HepG2 (cell line): Measurements from ENCODE around the gene BEST2. TPM values are rescaled to one million over a fixed set of nuclear protein-coding genes. Genes with fewer than 3 reads are reported as not detected.

Source experiments
- AGO2 ChIP-seq: fragments of 200-400 bp; formaldehyde crosslinking; optimal IDR thresholded peaks from 2 replicates; pipeline ENCODE3; 2017; ENCODE audit warnings: mild to moderate bottlenecking, low read depth, low read length, moderate library complexity
- BATF2 ChIP-seq: sonication (generic); formaldehyde crosslinking; IDR thresholded peaks from 2 replicates; pipeline ENCODE4 v1.8.0; 2022; ENCODE audit warnings: mild to moderate bottlenecking, missing genetic modification reagents, moderate library complexity
- CHCHD3 ChIP-seq: sonication (generic); formaldehyde crosslinking; IDR thresholded peaks from 2 replicates; pipeline ENCODE4 v1.8.0; 2022; ENCODE audit warnings: mild to moderate bottlenecking, missing genetic modification reagents, moderate library complexity
- FOSL1 ChIP-seq: sonication (generic); formaldehyde crosslinking; IDR thresholded peaks from 2 replicates; pipeline ENCODE4 v1.9.0; 2021; ENCODE audit warnings: missing genetic modification reagents, borderline replicate concordance
- GATA4 ChIP-seq: sonication (generic); IDR thresholded peaks from 2 replicates; pipeline ENCODE4 v1.6.1; 2016; ENCODE audit warnings: antibody characterized with exemption, low read depth, borderline replicate concordance
- HNRNPH1 ChIP-seq: fragments of 200-400 bp; formaldehyde crosslinking; optimal IDR thresholded peaks from 2 replicates; pipeline ENCODE3; 2017; ENCODE audit warnings: mild to moderate bottlenecking, low read depth, low read length
- IRF1 ChIP-seq: sonication (generic); formaldehyde crosslinking; IDR thresholded peaks from 2 replicates; pipeline ENCODE4 v1.4.0; 2020; ENCODE audit warnings: low read depth, mild to moderate bottlenecking, missing genetic modification reagents
- KDM1A ChIP-seq: IDR thresholded peaks from 2 replicates; pipeline ENCODE4 v1.6.1; 2016; ENCODE audit warnings: missing compliant biosample characterization
- MAX ChIP-seq: IDR thresholded peaks from 2 replicates; pipeline ENCODE4 v1.6.1; 2012; ENCODE audit warnings: inconsistent platforms
- MEF2D ChIP-seq: sonication (generic); formaldehyde crosslinking; IDR thresholded peaks from 2 replicates; pipeline ENCODE4 v1.5.1; 2020; ENCODE audit warnings: mild to moderate bottlenecking, missing genetic modification reagents
- MYPOP ChIP-seq: sonication (generic); formaldehyde crosslinking; IDR thresholded peaks from 2 replicates; pipeline ENCODE4 v1.8.1; 2023; ENCODE audit warnings: mild to moderate bottlenecking, moderate library complexity, missing genetic modification reagents
- NFATC3 ChIP-seq: sonication (generic); formaldehyde crosslinking; IDR thresholded peaks from 2 replicates; pipeline ENCODE4 v1.5.1; 2020; ENCODE audit warnings: mild to moderate bottlenecking, missing genetic modification reagents
- NFE2L1 ChIP-seq: sonication (generic); formaldehyde crosslinking; IDR thresholded peaks from 2 replicates; pipeline ENCODE4 v1.4.0; 2020; ENCODE audit warnings: missing genetic modification reagents, mild to moderate bottlenecking, borderline replicate concordance
- NR2F6 ChIP-seq, 2 experiments: IDR thresholded peaks; 2 replicates each; pipeline ENCODE4 v1.6.1; 2016; ENCODE audit warnings: antibody characterized with exemption in 1 of 2, mild to moderate bottlenecking in 1 of 2
- PHF5A ChIP-seq: IDR thresholded peaks from one replicate; pipeline ENCODE4 v1.6.1; 2018; ENCODE audit warnings: low read depth, missing genetic modification reagents; ENCODE audit not compliant: unreplicated experiment
- PITX1 ChIP-seq: sonication (generic); formaldehyde crosslinking; IDR thresholded peaks from 2 replicates; pipeline ENCODE4 v1.5.1; 2020; ENCODE audit warnings: mild to moderate bottlenecking, missing genetic modification reagents
- RBAK ChIP-seq: sonication (generic); formaldehyde crosslinking; IDR thresholded peaks from 2 replicates; pipeline ENCODE4 v1.5.1; 2020; ENCODE audit warnings: mild to moderate bottlenecking, missing genetic modification reagents
- TBX2 ChIP-seq: sonication (generic); formaldehyde crosslinking; IDR thresholded peaks from 2 replicates; pipeline ENCODE4 v1.5.0; 2020; ENCODE audit warnings: missing genetic modification reagents, mild to moderate bottlenecking, borderline replicate concordance
- YY1 ChIP-seq: IDR thresholded peaks from 2 replicates; pipeline ENCODE4 v1.6.1; 2011; ENCODE audit warnings: low read length, low read depth, moderate library complexity, mild to moderate bottlenecking; ENCODE audit not compliant: insufficient read depth, insufficient replicate concordance
- ZBTB20 ChIP-seq: sonication (generic); formaldehyde crosslinking; IDR thresholded peaks from 2 replicates; pipeline ENCODE4 v1.8.1; 2023; ENCODE audit warnings: missing genetic modification reagents, low read depth, mild to moderate bottlenecking, borderline replicate concordance
- ZNF253 ChIP-seq: sonication (generic); formaldehyde crosslinking; IDR thresholded peaks from 2 replicates; pipeline ENCODE4 v1.8.0; 2022; ENCODE audit warnings: mild to moderate bottlenecking, missing genetic modification reagents, borderline replicate concordance
- ZNF280B ChIP-seq: sonication (generic); formaldehyde crosslinking; IDR thresholded peaks from 2 replicates; pipeline ENCODE4 v1.5.0; 2020; ENCODE audit warnings: missing genetic modification reagents, mild to moderate bottlenecking, borderline replicate concordance
- ZNF33B ChIP-seq: sonication (generic); formaldehyde crosslinking; IDR thresholded peaks from 2 replicates; pipeline ENCODE4 v1.5.1; 2020; ENCODE audit warnings: mild to moderate bottlenecking, missing genetic modification reagents
- ZNF570 ChIP-seq: sonication (generic); formaldehyde crosslinking; IDR thresholded peaks from 2 replicates; pipeline ENCODE4 v1.4.0; 2020; ENCODE audit warnings: mild to moderate bottlenecking, missing genetic modification reagents, borderline replicate concordance
- ZNF878 ChIP-seq: sonication (generic); formaldehyde crosslinking; IDR thresholded peaks from 2 replicates; pipeline ENCODE4 v1.8.1; 2023; ENCODE audit warnings: mild to moderate bottlenecking, missing genetic modification reagents, moderate library complexity
- polyA plus RNA-seq, 8 experiments: library from polyadenylated mRNA; depleted of rRNA in 3 of 8; stranded (reverse) in 7 of 8; unstranded in 1 of 8; fragments of >200 nt; fragmentation: Illumina TruSeq in 4 of 8; extraction: Trizol in 4 of 8; gene quantifications; 2 replicates each; pipeline versions ENCODE4 v1.2.1 to v1.2.3, GENCODE V29; 2011 to 2016; ENCODE audit warnings: low read depth in 4 of 8, missing spikeins in 1 of 8, mixed read lengths in 1 of 8; ENCODE audit not compliant: insufficient read depth in 1 of 8
- total RNA-seq, 5 experiments: library from RNA; depleted of rRNA; stranded (reverse); fragments of >200 nt; fragmentation: Illumina TruSeq; extraction: Trizol; gene quantifications; 2 replicates each; pipeline ENCODE4 v1.2.3, GENCODE V29; 2016; ENCODE audit warnings: low read depth in 1 of 5

BEST2 gene
- total and polyA plus RNA-seq, 2 of the 13 experiments (the other 11 are each of a cell fraction or from before 2014, with no cell fraction given): not detected

GRCh38 chr19:12801466-12802266, 50.1 kb downstream of the BEST2 start, which contains the start of the genes PRDX2 and THSD8 (continued):
- TF ChIP-seq IRF1: 0 out of 2 replicates have a peak, but pooled peaks have one; percentile 4
- TF ChIP-seq PITX1 (CRISPR knock-in tag): peak; percentile 36; the same call in 1 of the 2 replicates
- no peak for TF ChIP-seq ZNF253 (CRISPR knock-in tag)
- TF ChIP-seq NFATC3 (CRISPR knock-in tag): peak; percentile 51; the same call in 1 of the 2 replicates
- TF ChIP-seq MYPOP (CRISPR knock-in tag): peak; percentile 71; the same call in 1 of the 2 replicates
- 0 out of 2 replicates have a peak, but pooled peaks have one; percentile 41 for TF ChIP-seq ZNF878 (CRISPR knock-in tag)
- peak; percentile 81; the same call in 1 of the 2 replicates for TF ChIP-seq BATF2 (CRISPR knock-in tag)
- no peak; the same call in 1 of the 2 replicates for TF ChIP-seq NFE2L1
- peak; percentile 24; the same call in 1 of the 2 replicates for TF ChIP-seq ZBTB20 (CRISPR knock-in tag)
- peak; percentile 86 for TF ChIP-seq TBX2 (CRISPR knock-in tag)
- no peak for TF ChIP-seq RBAK (CRISPR knock-in tag)
- TF ChIP-seq HNRNPH1: no peak
- peak; percentile 49; the same call in 1 of the 2 replicates for TF ChIP-seq ZNF280B
- peak; percentile 84 for TF ChIP-seq AGO2
- no peak for TF ChIP-seq FOSL1 (CRISPR knock-in tag)
- TF ChIP-seq MEF2D (CRISPR knock-in tag): peak; percentile 55; the same call in 1 of the 2 replicates
- peak; percentile 60 for TF ChIP-seq PHF5A (CRISPR knock-in tag)
- TF ChIP-seq ZNF570 (CRISPR knock-in tag): no peak; the same call in 1 of the 2 replicates
- peak; percentile 71; the same call in 1 of the 2 replicates for TF ChIP-seq CHCHD3
- TF ChIP-seq KDM1A (CRISPR knock-in tag): no peak
- peak; percentile 68; the same call in 1 of the 2 replicates for TF ChIP-seq ZNF33B (CRISPR knock-in tag)
- peak; percentile 62 for TF ChIP-seq YY1
- no peak for TF ChIP-seq NR2F6 (IDR thresholded peaks at IDR 0.05)
- no peak for TF ChIP-seq NR2F6 (CRISPR knock-in tag; IDR thresholded peaks at IDR 0.05)
- peak; percentile 93 for TF ChIP-seq MAX
- TF ChIP-seq GATA4: peak; percentile 86
